Peyer's patch (tissue), 4 donors: ENCODE measurements around the gene BTBD17.

Experiments used
- CTCF ChIP-seq, 6 experiments: fragments of 450-650 bp in 4 of 6; fragments of 200-600 bp in 2 of 6; sonication (generic) in 1 of 6; IDR thresholded peaks; one replicate each; pipeline ENCODE4 v1.5.1; 2017 to 2019; ENCODE audit warnings: antibody characterized with exemption in 6 of 6, mild to moderate bottlenecking in 3 of 6, moderate library complexity in 1 of 6
- POLR2A ChIP-seq, 2 donors: fragments of 450-650 bp; IDR thresholded peaks; one replicate each; pipeline ENCODE4 v1.5.1; 2017; ENCODE audit warnings: antibody characterized with exemption in 2 of 2, mild to moderate bottlenecking in 2 of 2, moderate library complexity in 2 of 2

GRCh38 chr17:74324521-74324920 lies 37.1 kb downstream of the BTBD17 start:
- TF ChIP-seq CTCF (IDR thresholded peaks at IDR 0.05), result no peak
- no peak for TF ChIP-seq POLR2A (IDR thresholded peaks at IDR 0.05)
